Bone marrow (tissue), 2 donors: Measurements from ENCODE around the gene RAB40B.

ENCODE experiments used
- DNase-seq, 2 donors: peaks; one replicate each; lab custom pipeline; 2025; lab: John Stamatoyannopoulos, UW

The RAB40B gene

GRCh38 chr17:82716203-82717010 lies 17.9 kb upstream of the RAB40B start, which contains the start of gene FN3KRP:
Gene FN3KRP (plus strand): TSS chr17:82716706. CDS start chr17:82716756, 50 bp downstream.
- DNase-seq = peak; percentile 77

- DNase-seq = no peak
Measured at GRCh38 chr17:82713071-82713723, 14.7 kb upstream of the RAB40B start.

GRCh38 chr17:82710499-82711232 lies 12.2 kb upstream of the RAB40B start:
- no peak for DNase-seq

GRCh38 chr17:82709676-82710498 lies 11.4 kb upstream of the RAB40B start:
- no peak for DNase-seq

GRCh38 chr17:82709024-82709675 lies 10.7 kb upstream of the RAB40B start:
- DNase-seq = no peak

GRCh38 chr17:82705756-82706155 lies 7.3 kb upstream of the RAB40B start:
- no peak for DNase-seq

- no peak for DNase-seq
Measured at GRCh38 chr17:82704886-82705285, 6.4 kb upstream of the RAB40B start.

- no peak for DNase-seq
Measured at GRCh38 chr17:82703935-82704865, 5.7 kb upstream of the RAB40B start.

GRCh38 chr17:82703036-82703745 lies 4.7 kb upstream of the RAB40B start:
- no peak for DNase-seq

GRCh38 chr17:82702231-82702927 lies 3.9 kb upstream of the RAB40B start:
- DNase-seq = no peak

GRCh38 chr17:82699551-82699950 lies 1.1 kb upstream of the RAB40B start:
- no peak for DNase-seq

- no peak for DNase-seq
Measured at GRCh38 chr17:82698974-82699442, 510 bp upstream of the RAB40B start.

GRCh38 chr17:82697808-82698064 lies 762 bp downstream of the RAB40B start:
- no peak for DNase-seq

GRCh38 chr17:82696916-82697807 lies 1.3 kb downstream of the RAB40B start:
- DNase-seq = no peak

GRCh38 chr17:82696259-82696658 lies 2.2 kb downstream of the RAB40B start:
- no peak for DNase-seq

GRCh38 chr17:82694647-82695046 lies 3.9 kb downstream of the RAB40B start:
- no peak for DNase-seq

GRCh38 chr17:82693168-82693867 lies 5.2 kb downstream of the RAB40B start:
- no peak for DNase-seq
